HTERT RPE-1 (cell line): ENCODE data around the gene INTS1.
"Not testable (repeated sequence)": the region's sequence is repeated elsewhere in the genome, so short reads cannot be mapped to it uniquely, and the experiment has no call there.

Source experiments
- in situ Hi-C: fragments of 300-500 bp; cut with MboI; formaldehyde crosslinking; loops from 4 replicates; pipeline ENCODE4 v1.14.3; 2020; ENCODE audit warnings: low sequenced_read_pairs

INTS1 gene

DNA sequence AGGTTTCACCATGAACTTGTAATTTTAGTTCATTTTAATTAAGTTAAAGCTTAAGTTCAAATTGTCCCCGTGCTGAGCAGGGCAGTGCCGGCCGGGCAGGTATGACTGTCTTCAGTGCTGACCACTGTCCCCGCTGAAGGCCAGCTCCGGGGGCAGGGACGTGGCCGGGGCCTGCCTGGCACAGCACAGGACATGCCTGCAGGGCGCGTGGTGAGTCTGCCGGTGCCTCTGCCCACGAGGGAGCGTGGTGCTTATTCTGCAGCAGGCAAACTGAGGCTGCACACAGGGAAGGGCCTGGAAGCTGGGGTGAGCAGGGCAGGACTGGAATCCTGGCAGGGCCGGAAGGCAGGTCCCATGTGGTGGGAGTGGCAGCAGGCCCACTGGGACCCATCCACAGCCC, 54.7 kb downstream of the INTS1 start:
- in situ Hi-C loops = no loop called here

DNA sequence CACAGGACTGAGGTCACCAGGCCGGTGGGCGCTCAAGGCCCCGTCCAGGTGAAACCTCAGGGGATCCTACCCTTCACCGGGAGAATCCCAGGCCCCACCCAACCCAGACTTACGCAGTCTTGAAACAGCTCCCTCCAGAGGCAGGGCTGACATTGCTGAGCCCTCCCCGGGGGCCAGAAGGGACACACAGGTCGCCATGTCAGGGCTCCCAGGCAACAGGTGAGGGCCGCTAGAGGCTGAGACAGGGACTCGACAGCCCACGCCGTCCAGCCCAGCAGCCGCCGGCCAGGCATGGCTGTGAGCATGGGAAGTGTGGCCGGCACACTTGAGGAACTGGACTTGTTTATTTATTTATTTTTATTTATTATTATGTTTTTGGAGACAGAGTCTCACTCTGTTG, 55.2 kb downstream of the INTS1 start:
- in situ Hi-C loops = no loop called here

DNA sequence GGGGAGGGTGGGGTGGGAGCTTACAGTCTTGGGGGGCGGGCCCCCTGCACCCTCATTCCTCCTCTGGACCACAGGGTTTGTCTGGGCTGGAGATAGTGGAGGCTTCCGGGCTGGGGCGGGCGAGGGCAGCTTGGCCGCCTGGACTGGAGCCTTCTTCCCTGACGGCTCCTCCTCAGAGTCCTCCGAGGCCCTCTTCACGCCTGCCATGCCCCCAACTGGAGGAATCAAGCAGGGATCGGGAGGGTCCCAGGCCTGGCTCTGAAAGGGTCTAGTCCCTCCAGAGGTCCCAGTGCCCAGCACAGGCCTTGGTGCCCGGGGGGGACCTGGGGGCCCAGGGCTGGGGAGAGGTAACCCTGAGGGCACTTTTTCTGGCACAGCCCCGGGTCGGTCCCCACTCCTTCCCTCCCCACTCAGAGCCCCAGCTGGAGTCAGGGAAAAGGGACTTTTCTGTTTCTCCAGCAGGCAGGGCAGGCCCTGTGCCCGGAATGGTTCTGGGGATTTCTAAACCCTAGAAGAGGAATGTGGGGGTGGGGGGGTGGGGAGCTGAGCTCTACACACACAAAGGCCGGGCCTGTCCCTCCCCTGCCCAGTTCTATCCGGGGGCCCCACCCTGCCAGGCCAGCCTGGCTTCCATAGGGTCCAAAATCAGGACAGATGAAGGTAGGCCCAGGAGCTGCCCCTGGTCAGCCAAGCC, 56.5 kb downstream of the INTS1 start:
- in situ Hi-C loops = no loop called here

DNA sequence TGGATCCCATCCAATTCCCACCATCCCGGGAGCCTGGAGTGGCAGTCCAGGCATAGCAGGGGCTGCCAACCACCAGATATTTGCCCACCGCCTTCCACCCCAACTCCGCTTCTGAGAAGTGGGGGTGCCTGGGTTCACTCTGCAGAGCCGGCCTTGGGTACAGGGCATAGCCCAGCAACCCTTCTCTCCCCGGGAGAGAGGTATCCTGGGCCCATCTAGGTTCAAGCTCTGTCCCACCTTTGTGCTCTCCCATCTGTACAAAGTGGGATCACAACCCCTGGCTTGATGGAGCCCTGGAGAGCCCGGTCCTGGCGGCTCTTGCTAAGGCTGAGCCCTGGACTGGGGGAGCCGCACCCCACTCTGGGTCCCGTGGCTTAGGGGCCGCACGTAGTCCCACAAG, 57.1 kb downstream of the INTS1 start:
- in situ Hi-C loops = no loop called here

DNA sequence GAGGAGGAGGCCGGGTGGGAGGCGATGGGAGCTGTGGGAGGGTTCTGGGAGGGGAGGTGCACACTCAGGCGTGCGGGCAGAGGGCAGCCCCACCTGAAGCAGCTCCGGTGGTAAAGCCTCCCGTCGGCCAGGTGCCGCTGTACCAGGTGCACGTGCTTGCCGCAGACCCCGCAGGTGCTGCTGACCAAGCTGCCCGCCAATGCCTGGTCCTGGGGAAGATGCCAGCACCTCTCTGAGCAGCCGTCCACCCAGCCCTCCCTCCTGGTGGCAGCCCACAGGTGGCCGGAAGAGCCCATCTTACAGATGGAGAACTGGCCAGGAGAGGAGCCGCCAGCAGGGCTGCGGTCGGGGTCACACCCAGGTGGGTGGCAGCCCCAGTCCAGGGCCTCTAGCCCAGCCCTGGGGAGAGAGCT, 57.6 kb downstream of the INTS1 start:
- in situ Hi-C loops = no loop called here

DNA sequence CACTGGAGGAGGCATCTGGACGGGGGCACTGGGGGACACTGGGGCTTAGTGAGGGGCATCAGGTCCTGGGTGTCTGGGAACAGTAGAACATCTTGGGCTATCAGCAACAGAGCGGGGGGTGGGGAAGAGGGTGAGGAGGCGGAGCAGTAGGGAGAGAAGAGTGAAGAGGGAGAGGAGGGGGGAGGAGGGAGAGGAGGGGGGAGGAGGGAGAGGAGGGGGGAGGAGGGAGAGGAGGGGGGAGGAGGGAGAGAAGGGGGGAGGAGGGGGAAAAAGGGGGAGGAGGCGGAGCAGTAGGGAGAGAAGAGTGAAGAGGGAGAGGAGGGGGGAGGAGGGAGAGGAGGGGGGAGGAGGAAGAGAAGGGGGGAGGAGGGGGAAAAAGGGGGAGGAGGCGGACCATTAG, 58.2 kb downstream of the INTS1 start:
- in situ Hi-C loops = not testable (repeated sequence)

DNA sequence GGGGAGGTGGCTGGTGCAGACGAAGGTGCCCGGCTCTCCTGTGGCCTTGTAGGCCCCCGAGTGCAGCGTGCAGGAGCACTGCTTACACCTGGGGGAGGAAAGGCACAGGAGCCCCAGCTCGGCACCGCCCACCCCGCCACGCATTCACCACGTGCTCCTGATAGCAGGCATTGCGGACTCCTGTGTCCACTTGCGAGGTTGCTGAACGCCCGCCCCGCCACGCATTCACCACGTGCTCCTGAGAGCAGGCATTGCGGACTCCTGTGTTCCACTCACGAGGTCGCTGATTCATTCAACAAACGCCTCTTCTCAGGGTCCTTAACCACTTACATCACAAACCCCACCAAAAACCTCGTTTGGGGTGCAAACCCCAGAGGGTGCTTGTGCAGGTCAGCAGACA, 58.8 kb downstream of the INTS1 start:
- in situ Hi-C loops = no loop called here

DNA sequence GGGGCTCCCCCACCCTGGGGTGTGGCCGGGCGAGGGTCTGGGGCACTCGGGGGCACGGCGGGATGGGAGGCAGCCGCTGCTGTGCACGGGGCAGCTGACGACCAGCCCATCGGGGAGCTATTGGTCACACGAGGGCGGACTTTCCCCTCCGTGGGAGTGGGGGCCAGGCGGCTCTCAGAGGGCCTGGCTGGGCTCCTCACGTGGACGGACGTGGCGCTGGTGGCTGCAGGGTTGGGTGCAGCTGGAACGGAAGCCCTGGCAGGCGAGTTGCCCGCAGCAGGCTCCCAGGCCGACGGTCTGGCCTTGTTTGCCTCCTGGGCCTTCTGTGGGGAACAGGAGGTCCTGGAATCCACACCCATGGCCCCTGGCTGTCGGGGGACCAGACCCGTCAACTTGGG, 59.3 kb downstream of the INTS1 start:
- in situ Hi-C loops = no loop called here

DNA sequence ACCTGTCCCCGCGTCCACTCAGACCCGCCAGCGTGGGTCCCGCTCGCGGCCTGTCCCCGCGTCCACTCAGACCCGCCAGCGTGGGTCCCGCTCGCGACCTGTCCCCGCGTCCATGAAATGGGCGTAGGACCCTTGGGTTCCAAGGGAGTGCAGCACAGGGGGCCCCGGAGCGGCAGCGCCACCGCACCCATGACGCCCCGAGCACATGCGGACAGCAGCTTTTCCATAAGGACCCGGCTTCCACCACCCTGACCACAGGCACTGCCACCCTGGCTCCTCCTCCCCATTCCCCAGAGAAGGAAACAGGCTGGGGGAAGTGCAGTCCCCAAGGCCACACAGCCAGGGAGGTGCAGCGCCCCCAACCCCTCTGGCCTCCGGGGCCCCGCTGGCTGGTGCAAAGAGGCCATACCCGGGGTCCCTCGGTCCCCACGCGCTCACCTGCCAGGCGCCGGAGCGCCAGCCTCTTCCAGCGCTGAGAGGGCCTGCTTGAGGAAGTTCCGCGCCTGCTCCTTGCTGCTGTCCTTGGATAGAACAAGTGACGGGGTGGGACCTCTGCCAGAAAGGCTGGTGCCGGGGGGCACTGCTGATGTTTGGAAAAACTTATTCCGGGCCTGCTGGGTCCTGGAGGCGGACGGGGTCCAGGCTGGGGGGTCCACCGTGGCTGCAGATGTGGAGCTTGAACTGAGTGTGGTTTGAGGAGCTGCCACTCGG, 59.8 kb downstream of the INTS1 start:
- in situ Hi-C loops = no loop called here

DNA sequence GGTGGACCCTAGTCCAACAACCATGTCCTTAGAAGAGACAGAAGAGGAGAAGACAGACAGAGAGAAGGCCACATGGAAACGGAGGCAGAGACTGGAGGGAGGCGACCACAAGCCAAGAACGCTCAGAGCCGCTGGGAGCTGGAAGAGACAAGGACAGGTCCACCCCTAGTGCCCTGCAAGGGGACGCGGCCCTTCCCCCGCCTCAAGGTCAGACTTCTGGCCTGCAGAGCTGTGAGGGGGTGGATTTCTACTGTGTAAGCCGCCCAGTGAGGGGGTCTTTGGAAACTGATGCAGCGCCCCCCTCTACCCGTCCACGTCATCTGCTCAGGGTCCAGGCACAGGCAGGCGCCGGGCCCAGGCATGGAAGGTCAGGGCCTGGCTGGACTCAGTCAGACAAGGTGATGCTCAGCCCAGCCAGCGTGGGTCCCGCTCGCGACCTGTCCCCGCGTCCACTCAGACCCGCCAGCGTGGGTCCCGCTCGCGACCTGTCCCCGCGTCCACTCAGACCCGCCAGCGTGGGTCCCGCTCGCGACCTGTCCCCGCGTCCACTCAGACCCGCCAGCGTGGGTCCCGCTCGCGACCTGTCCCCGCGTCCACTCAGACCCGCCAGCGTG, 60.5 kb downstream of the INTS1 start:
- in situ Hi-C loops = not testable (repeated sequence)

DNA sequence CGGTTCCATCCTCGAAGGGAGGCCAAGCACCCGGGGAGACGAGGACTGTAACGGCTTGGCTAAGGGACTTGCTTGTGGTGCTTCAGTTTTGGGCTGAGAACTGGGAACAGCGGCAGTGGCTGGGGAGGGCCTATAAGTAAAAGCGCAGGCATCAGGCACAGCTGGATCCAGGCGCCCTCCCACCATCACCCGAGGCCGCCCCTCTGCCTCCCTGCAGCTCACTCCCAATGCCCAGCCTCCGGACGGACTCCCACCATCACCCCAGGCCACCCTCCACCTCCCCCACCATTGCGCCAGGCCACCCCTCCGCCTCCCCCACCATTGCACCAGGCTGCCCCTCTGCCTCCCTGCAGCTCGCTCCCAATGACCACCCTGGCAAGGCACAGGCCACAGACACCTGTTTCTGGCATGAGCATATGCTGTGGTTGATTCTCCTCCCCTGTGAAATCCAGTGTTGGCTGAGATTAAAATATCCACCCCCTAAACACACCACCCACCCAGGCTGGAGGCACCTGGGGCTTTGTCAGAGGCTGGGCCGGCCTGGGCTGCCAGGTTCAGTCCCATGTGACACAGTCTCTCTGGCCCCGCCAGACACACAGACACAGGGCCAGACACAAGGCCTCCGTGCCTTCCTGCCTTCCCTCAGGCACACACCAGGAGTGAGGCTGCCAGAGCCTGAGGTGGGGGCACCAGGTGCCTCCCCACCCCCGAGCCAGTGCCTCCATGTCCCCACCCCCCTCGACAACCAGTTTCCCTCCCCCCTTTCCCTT, 61.6 kb downstream of the INTS1 start:
- in situ Hi-C loops = no loop called here

DNA sequence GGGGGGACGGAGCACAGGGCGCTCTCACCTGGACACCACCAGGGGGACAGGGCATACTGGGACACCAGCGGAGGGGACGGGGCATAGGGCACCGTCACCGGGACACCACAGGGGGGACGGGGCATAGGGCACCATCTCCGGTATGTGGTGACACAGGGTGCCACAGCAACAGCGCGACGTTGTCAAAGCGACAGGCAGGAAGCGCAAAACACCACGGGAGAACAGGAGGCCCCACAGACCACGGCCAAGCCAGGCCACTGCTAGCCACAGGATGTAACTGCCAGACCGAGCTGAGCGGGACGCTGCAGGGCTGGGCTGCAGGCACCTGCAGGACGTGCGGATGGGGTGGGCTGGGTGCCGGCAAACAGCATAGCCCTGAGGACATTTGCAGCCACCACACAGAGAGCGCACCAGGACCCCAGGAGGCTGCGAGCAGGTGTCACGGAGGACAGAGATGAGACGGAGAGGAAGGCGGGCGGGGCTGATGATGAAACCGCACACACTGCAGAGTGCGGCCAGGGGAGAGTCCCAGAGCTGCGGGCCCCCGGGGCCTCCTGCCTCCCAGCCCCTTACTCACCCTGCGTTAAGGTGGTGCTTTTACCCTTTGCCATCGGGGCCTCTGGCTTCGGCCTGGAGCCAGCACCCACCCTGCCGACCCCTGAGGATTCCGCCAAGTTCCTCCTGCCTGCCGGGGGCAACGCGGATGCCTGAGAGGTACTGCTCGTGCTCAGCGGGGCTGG, 62.4 kb downstream of the INTS1 start:
- in situ Hi-C loops = no loop called here

DNA sequence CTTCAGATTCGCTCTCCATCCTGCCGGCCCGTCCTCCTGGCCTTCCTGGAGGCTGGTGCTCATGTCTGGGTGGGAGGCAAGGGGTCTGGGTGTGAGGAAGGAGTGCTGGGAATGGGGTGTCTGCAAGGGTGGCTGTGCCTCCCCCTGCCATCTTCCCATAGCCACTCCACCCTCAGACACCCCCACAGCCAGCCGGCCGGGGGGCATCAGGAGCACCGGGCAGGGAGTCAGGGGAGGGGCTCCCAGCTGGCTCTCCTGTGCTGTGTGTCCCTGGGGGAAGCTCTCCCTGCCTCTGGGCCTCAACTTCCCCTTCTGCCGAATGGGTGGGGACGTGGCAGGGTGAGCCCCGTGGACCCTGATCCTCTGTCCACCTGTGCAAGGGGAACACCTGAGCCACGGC, 63.6 kb downstream of the INTS1 start:
- in situ Hi-C loops = no loop called here

DNA sequence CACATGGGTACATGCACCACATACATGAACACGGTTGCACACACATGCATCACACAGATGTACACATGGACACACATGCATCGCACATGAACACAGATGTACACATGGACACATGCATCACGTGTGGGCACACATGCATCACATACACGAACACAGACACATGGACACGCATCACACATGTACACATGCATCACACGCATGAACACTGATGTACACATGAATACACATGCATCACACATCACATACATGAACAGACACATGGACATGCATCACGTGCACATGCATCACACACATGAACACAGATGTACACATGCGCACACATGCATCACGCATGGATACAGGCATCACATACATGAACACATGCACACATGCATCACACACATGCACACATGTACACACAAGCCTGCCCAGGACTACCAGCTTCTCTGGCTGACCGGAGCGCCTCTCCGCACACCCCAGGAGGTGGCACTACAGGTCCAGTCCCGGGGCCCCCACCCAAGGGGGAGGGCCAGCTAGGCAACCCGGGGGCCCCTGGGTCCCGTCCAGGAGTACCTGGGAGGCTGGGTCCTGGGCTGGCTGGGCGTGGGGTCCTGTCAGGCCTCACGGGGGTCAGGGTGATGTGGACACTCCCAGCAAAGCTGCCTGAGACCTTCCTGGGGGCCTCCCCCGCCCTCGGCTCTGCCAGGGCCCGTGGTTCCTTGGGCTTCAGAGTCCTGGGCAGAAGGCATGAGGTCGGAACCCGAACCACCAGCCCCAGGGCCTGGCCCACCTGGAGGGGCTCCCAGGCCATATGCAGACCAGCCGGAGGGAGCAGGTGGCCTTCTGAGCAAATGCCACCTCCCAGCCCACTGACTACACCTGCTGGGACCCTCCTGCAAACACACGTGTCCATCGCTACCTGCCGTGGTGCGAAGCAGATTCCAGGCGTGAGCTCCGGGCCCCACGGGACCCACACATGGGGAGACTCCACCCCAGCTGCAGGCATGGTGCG, 64.5 kb downstream of the INTS1 start:
- in situ Hi-C loops = no loop called here

DNA sequence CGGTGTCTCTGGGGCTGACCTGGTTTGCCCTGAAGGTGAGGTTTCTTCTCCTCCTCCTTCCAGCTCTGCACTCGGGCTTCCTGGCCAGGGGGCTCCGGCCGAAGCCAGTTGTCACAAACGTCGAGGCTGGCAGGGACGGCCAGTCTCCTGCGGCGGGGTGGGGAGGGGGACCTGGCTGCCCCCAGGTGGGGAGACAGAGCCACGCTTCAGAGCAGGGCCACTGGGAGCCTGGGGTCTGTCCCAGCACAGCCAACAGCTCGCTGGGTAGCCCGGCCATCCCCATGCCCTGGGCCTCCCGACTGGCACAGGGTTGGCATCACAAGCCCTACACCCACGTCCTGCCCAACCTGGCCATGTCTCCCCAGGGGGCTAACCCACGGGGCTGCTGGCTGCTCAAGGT, 65.4 kb downstream of the INTS1 start:
- in situ Hi-C loops = no loop called here

DNA sequence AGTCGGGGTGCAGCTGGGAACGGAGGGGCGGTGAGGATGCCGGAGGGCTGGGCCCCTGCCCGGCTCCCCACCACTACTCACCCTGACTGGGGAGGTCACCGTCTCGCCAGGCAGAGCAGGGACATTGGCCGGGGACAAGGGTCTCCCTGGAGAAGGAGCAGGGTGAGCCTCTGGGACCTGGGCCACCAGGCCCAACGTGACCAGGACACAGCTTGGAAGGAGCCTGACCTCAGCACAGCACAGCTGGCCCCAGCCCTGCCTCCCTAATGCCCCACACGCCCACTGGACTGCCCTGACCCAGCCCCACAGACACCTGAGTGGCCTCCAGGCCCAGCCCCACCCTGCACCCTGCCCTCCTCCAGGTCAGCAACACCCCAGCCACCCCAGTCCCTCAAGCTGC, 66.0 kb downstream of the INTS1 start:
- in situ Hi-C loops = no loop called here

DNA sequence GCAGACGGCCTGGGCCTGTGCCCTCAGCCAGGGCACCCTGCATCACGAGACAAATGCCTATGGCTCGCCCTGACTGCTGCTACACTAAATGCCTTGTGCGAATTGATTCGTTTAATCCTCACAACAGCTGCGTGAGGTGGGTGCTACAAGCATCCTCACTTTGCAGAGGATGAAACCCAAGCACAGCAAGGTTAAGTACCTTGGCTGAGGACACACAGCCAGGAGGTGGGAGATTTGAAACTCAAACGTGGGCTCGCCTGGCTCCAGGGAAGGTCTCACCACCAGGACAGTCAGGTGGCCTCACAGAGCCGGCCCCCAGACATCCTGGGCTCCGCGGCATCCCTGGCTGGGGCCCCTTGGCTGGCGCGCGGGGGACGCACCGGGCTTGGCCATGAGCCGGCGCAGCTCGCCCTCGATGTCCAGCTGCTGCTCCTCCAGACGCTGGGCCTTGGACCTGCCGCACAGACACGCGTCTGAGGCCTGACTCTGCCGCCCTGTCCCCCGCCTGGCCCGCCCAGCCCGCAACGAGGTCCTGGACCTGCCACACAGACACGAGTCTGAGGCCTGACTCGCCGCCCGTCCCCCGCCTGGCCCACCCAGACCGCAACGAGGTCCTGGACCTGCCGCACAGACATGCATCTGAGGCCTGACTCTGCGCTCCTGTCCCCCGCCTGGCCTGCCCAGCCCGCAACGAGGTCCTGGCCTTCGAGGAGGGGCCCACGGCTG, 66.9 kb downstream of the INTS1 start:
- in situ Hi-C loops = no loop called here

DNA sequence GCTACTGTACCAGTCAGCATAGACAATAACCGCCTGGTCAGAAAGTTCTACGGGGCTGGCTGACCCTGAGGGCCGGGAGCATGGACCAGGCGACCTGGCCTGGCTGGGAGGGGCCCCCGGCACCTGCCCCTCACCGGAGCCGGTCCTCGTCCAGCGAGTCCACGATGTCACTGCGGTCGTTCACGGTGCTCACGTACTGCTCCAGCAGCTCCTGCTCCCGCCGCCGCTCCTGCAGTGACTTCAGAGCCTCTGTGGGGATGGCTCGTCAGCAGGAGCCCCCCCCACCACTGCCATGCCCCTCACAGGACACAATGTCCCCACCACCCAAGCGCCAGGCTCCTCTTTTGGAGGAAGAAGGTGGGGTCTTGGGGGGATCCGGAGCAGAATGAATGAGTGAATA, 67.6 kb downstream of the INTS1 start:
- in situ Hi-C loops = no loop called here
